ENCODE data around the gene RTP5. TPM values are rescaled to one million over a fixed set of nuclear protein-coding genes. Genes with fewer than 3 reads are reported as not detected.

Gene RTP5
- total and polyA plus RNA-seq, 2 donors (not counting 3 experiments of a cell fraction or from before 2014, with no cell fraction given), result not detected

DNA sequence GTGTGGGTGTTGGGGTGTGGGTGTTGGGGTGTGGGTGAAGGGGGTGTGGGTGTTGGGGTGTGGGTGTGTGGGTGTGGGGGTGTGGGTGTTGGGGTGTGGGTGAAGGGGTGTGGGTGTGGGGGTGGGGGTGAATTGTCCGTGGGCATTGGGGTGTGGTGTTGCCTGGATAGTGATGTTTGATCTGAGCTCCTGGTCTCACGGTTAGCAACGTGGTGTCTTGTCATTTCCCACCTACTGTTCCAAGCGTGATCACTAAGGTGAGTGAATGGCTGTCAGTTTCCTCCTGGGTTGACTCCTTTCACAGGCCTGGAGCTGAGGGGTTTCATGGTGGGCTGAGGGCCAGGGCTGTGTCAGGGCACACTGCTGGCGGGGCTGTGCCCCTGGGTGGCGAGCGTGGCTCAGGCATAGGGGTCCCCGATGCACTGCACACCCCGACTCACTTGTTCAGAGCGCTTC lies 27.2 kb downstream of the RTP5 start:
- no peaks in the 10 kb centered on the region for H4K20me1 ChIP-seq (replicated peaks; ENCODE audit: control insufficient read depth, extremely low read depth, insufficient read depth, low read length)
- peaks cover 2% of the 10 kb centered on the region for H3K4me1 ChIP-seq (ENCODE audit: control insufficient read depth, extremely low read depth, insufficient read depth, low read length)
- CTCF ChIA-PET, result no interaction called here
- dilution Hi-C loops (cut with MboI; ENCODE audit: extremely low pct_ligation_motif_present, low sequenced_read_pairs), result no loop called here
- no peak overlapping the region for H3K4me3 ChIP-seq (replicated peaks in 1 of 3; ENCODE audit: insufficient read depth in 1 of 3, low read depth in 1 of 3, low read length in 3 of 3)
- H3K9ac ChIP-seq (replicated peaks; ENCODE audit: extremely low read depth, insufficient read depth, low read length), result no peak overlapping the region
- DNase-seq (ENCODE audit: low read depth, low spot score), result no peak
- BruUV-seq (replicated peaks), result no TSS peak
- H3K27me3 ChIP-seq (ENCODE audit: control insufficient read depth in 2 of 2, insufficient read depth in 2 of 2, low read length in 2 of 2), result peaks cover 0 to 2% of the 10 kb centered on the region in 2 experiments
- no peak for FAIRE-seq
- no peak overlapping the region for H2AFZ ChIP-seq (ENCODE audit: low read depth, low read length)
- H3K27ac ChIP-seq (ENCODE audit: insufficient read depth, low read depth, low read length), result no peak overlapping the region
- TF ChIP-seq FOS (IDR thresholded peaks at IDR 0.05; ENCODE audit: borderline replicate concordance, insufficient read depth, low read length) (no peak), MYC (IDR thresholded peaks at IDR 0.05; ENCODE audit: low read depth, low read length) (no peak), GATA2 (IDR thresholded peaks at IDR 0.05; ENCODE audit: insufficient read depth, insufficient read length, low read depth, low read length) (no peak), POLR2A (IDR thresholded peaks at IDR 0.05; ENCODE audit: low read depth, low read length) (no peak), POLR2AphosphoS5 (IDR thresholded peaks at IDR 0.05; ENCODE audit: insufficient read depth, low read depth, low read length) (no peak), CTCF (IDR thresholded peaks at IDR 0.05; ENCODE audit: extremely low read depth in 1 of 2, insufficient read depth in 1 of 2, low read depth in 1 of 2, low read length in 2 of 2) (no peak), MAX (IDR thresholded peaks at IDR 0.05; ENCODE audit: insufficient read depth, insufficient read length) (no peak), JUN (IDR thresholded peaks at IDR 0.05; ENCODE audit: borderline replicate concordance, insufficient read depth, insufficient read length, low read depth) (no peak), EZH2 (IDR thresholded peaks at IDR 0.05; ENCODE audit: borderline replicate concordance, low read depth, low read length, severe bottlenecking) (no peak)
- H3K79me2 ChIP-seq (ENCODE audit: control insufficient read depth, insufficient read depth, low read length), result no peaks in the 10 kb centered on the region
- H3K4me2 ChIP-seq (ENCODE audit: insufficient read depth, low read length), result no peak overlapping the region
- H3K9me1 ChIP-seq (replicated peaks; ENCODE audit: control insufficient read depth, extremely low read depth, insufficient read depth, low read length), result no peaks in the 10 kb centered on the region
- H3K9me3 ChIP-seq (replicated peaks; ENCODE audit: control insufficient read depth, insufficient read depth, low read length), result no peaks in the 10 kb centered on the region
- POLR2A ChIA-PET, result no interaction called here
- intact Hi-C loops (cut with micrococcal nuclease), result no loop called here
- H3K36me3 ChIP-seq (ENCODE audit: control insufficient read depth in 2 of 2, extremely low read depth in 1 of 2, insufficient read depth in 2 of 2, low read length in 2 of 2), result no peaks in the 10 kb centered on the region
